NCI-H82 (cell line): Measurements from ENCODE around the gene CCDC60.

Source experiments
- DNase-seq: peaks from one replicate; lab custom pipeline; 2025; lab: John Stamatoyannopoulos, UW

CCDC60 gene, protein sequence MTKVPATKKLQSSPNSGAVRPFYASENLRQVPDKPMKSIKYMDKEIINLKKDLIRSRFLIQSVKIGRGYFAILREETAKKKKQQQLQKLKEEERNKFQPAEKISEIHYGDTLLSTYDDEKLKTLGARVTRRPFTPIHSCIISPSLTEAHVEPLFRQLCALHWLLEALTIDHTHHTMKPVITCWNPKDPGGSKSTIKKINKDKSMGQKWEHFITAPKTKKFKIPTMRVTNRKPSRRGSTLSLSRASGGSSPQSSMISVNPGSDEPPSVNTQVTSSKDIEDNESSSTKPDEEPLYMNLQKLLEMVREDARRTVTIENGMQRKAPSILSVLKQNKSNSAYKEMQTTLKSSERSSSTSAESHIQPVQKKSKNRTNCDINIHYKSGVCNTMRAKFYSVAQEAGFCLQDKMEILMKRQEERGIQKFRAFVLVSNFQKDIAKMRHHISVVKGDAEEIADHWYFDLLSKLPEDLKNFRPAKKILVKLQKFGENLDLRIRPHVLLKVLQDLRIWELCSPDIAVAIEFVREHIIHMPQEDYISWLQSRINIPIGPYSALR

DNA sequence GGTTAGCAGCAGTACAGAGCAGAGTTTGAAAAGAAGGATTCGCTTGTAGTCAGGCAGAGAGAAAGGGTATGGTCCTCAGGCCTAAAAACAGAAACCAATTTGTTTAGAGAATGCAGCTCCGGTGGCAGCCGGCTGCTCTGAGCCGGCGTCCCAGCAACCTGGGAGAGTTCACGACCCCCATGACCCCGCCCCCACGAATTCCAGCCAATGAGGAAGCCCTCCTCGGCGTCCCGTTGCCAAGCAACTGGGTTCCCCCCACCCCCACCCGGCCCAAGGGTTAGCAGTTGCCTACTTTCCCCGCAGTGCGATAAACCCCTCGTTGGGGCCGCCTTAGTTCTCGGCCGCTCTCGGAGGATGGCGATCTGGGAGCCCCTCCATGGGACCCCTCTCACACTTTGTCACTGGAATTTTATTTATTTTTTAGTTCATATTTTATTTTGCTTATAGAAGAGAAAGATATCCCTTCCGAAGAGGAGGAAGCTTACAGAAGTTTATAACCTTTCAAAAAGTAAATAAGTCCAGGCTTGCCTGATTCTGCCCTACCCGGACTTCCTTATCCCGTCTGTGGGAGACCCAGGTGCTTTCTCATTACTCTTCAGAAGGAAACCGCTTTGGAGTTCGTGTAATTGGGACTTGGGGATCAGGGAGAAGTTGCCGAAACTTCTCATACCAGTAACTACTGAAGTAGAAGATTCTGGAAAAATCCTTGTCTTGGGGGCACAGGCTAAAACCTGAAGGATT is at the start of gene CCDC60:
TSS of gene CCDC60 (plus strand) at position 300 of the 741 bp plus-strand sequence. CDS start 448 bp downstream, outside the sequence.
- peak; percentile 21 for DNase-seq

DNA sequence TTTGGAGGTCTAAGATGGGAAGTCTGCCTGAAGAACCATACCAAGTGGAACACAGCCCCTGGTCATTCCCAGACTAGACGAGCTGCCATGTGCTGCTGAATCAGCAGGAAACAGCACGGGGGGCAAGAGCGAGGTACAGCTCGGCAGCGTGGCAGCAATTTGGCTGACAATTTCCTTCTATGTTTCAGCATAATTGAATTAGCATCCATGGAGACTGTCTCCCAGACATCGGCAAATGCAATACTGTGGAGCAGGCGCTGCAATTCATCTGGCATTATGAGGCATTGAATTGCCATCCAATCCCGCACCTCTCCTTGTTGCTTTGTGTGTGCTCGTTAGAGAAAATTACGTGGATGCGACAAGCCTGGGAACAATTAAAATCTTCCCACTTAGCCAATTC is 46.0 kb upstream of the CCDC60 start:
- DNase-seq: peak; percentile 60

DNA sequence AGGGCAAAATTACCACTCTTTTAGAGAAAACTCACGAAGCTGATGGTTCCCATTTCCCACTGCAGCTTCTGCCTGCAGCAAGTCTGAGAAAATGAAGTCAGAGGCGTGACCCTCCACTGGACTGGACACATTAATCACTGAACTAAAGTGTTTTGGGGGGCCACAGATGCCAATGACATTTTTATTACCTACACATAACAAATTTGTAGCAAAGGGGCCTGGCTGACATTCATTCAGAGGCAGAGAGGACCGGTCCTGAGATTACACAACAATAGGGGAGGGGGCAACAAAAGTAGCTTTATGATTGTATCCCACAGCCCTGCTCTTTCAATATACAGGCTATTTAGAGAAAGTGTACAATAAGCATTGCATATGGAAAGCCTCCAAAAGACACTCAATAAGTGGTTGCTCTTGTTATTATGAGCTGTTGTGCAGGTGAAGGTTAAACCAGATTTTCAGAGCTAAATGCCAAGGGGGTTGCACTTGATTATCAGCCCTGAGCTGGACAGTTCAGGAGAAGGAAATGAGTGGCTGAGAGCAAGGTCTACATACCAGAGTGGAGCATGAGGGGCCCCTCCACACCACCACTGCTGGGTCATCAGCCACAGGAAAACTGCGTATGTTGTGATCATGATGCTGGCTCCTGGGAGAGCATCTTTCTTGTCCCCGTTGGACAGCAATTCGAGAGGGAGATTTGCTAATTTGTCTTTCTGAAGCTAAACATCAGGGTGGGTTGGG is 41.5 kb upstream of the CCDC60 start:
- no peak for DNase-seq

DNA sequence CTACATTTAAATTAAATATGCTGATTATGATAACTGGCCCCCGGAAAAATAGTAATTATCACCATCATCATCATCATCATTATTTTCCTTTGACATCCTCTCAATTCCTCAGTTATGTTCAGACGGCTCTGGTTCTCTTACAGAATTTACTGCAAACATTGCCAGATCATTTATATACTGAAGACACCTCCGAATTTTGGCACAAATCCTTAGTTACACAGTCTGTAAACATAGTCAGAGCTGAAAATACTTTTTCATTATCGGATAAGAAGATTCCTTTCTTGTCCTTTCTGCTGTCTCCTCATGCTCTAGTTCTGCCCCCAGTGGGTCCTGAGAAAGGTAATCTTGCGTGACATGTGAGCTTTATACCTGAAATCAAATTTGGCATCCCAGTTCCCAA is 40.3 kb upstream of the CCDC60 start:
- DNase-seq: no peak

DNA sequence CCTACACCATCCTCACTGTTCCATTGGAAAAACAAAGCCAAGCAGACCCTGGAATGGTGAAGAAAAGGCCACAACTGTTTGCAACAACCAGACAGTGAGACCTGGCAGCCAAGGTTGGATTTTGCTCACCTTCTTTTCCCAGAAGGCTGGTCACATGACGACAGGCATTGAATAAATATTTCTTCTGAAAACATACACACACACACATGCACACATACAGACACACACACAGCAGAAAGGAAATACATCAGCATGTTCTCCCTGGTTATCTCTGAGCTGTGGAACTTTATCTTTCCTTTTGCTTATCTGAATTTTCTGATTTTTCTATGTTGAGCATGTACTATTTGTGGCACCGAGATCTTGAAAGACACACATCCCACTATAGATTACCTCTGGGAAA is 38.0 kb upstream of the CCDC60 start:
- DNase-seq: no peak

DNA sequence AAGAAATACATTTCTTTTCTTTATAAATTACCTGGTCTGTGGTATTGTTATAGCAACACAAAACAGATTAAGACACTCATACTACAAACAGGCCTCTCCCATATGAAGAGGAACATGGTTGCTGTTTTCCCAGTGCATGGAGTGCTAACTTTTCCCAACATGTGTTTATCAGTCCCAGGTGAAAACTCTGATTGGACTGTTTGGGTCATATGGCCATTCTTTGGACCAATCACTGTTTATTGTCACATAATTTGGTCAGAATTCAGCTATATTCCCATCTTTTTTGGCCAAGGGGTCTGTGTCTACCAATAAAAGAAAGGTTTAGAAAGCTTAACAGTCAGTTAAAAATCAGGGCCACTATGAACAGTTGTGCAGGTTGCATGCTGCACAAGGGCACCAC is 35.4 kb upstream of the CCDC60 start:
- DNase-seq: no peak

DNA sequence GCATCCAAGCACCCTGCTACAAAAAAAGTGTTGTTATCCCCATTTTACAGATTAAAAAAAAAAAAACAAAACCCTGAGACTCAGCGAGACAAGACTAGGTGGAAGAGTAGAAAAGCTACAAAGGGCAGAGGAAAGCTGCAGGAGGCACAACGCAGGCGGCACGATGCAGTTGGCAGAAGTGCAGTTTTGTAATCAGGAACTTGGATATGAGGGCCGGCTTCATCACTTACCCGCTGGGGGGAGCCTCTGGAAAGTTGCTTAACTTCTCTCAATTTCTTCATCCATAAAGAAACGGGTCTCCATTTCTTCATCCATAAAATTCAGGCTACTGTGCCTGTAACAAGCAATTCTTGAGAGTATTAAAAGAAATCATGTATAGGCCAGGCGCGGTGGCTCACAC is 33.1 kb upstream of the CCDC60 start:
- DNase-seq: peak; percentile 33

DNA sequence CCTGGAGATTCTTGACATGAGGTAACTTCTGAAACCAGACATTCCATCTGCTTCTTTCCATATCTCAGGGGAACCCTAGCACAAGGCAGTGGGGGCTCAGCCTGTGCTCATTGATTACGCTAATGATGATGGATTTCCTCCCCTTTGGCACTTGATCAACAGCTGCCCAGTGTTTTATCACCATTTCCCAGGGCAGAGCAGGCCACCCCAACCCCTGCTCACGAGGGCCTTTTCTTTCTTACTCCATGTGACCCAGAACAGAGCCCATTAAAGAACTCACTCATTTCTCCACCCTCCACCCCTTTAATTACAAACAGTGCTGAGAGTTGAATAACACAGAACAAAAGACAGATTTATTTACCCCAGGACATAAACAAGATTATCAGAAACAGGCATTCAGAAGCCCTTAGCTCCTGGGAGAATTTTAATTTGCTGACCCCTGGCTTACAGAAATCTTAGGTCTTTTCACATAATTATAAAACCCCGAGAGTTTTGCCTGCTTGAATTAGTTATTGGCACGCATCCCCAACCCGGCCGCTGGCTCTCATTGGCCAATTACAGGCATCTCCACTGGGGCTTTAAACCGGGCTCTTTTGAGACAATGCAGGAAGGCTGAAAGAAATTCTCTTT is 32.0 kb upstream of the CCDC60 start:
- peak; percentile 98 for DNase-seq

DNA sequence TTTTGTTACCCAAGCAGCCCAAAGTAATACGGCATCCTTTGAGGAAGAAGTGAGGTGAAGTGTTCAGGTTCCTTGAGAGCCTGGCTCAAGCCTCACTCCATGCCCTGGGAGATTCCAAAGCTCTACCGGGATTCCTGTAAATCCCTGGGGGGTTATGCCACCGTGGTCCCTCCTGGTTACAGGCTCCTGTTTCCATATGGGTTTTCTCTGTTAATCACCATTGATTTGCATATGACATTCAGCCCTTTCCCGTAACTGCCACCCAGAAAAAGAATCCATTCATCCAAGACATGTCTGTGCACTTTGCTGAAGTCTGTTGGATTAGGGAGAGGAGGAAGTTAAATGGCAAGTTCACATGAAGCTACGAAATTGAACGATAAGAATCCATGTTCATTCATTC is 27.9 kb upstream of the CCDC60 start:
- peak; percentile 29 for DNase-seq

DNA sequence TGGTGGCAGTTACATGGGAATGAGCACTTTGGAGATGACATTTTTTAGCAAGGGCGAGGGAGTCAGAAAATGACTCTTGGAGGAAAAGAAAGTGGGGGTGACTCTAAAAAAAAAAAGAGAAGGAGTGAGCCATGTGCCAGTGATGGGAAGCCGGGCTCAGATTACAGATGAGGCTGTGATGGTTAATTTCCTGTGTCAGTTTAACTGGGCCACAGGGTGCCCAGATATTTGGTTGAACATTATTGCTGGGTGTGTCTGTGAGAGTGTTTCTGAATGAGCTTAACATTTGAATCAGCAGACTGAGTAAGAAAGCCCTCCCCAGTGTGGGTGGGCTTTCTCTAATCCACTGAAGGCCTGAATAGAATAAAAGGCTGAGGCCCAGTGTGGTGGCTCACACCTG is 26.8 kb upstream of the CCDC60 start:
- peak; percentile 16 for DNase-seq

DNA sequence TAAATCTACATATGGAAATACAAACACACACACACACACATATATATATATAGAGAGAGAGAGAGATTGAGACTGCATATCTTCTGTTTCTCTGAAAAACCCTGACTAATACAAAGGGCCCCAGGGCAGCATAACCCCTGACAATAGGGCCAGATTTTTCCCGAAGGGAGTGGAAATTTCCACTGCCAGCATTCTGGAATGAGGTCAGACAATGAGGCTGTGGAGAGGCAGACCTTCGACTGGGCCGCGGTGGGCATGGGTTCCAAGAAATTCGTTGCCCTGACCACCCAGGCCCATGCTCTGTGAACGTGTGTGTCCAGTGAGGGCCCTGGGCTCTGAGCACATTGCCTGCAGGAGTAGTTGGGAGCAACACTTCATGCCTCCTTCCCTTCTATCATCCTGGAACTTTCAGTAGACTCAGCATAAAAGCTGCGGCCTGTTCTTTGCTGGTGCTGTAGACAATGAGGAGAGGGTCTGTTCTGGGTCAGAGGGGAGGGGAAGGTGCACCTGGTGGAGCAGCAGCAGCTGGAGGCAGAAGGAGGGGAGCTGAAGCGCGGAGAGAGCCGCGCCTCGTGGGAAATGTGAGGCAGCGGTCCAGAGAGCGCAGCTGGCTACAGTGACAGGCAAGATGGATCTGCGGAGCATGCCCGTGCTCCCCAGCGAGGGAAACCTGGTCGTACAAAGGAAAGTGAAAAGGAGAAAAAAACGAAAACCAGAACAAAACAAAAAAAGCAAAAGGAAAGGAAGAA is 25.6 kb upstream of the CCDC60 start:
- peak; percentile 64 for DNase-seq

DNA sequence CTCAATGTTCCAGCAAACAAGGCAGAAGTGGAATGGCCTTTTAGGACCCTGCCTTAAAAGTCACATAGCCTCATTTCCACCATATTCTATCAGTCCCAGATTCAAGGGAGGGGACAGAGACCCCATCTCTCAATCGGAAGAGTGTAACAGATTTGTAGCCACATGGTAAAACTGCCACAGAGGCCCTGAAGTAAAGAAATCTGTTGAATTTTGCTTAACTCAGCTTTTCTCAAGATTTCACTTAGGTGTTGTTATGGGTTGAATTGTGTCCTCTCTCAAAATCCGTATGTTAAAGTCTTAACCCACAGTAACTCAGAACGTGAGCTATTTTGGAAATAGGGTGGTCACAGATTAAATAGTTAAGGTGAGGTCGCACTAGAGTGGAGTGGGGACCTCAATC is 22.7 kb upstream of the CCDC60 start:
- DNase-seq: no peak

DNA sequence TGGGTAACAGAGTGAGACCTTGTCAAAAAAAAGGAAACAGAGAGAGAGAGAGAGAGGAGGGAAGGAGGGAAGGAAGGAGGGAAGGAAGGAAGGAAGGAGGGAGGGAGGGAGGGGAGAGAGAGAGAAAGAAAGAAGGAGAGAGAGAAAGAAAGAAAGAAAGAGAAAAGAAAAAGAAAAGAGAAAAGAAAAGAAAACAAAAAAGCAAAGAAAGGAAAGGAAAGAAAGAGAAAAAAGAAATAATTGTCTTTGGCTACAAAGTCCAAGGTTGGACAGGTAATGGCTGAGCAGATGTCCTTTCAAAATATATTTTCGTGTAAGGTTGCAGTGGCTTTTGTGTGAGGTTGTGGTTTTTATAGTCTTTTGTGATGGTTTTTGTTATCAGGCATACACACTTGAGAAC is 21.6 kb upstream of the CCDC60 start:
- DNase-seq: no peak

DNA sequence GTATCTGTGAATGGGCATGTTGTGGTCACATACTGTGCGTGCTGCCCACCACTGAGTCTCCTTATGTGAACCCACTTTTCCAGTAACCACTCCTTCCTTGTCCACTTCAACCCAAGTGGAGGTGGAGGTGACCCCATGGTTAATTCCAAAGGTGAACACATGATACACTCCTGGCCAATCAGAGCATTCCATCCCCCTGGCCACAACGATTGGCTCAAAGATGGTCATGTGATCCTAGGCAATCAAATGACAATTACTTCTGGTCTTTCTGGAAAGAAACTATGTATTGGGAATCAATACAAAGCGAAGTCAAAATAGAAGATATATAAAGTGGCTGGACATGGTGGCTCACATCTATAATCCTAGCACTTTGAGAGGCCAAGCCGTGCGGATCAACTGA is 20.2 kb upstream of the CCDC60 start:
- no peak for DNase-seq

DNA sequence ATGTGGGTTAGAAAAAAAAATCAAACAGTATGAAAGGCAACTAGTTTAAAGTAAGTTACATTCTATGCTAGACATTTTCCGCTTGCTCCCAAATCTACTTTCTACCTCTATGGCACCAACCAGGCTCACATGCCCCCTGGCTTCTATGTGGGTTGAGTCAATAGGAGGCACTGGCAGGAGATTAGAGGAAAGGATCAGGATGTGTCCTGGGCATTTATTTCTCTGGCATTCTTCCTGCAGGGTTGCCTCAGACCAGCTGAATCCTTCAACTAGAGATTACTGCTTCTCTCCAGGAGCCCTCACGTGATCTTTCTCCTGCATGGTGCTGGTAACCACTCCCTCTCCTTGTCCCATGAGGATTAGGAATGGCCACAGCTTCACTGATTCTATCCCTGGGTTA is 14.9 kb upstream of the CCDC60 start:
- DNase-seq: peak; percentile 42

DNA sequence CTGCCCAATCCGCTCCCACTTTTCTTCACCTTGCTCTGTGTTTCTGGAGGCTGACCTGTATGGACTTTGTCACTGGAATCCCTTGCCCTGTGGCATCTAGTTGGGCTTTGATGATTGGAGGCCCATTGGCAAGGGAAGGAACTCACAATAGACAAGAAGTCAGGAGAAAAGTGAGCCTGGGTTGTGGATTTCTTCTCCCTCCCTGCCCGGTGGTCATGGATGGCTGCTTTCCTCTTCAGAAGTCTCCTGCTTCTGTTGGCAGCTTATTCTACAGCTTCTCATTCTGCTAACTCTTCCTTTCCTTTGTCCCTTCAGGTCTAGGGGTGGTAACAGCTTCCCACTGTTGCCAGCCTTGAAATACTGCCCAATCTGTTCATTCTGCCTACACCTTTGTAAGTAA is 13.9 kb upstream of the CCDC60 start:
- no peak for DNase-seq

DNA sequence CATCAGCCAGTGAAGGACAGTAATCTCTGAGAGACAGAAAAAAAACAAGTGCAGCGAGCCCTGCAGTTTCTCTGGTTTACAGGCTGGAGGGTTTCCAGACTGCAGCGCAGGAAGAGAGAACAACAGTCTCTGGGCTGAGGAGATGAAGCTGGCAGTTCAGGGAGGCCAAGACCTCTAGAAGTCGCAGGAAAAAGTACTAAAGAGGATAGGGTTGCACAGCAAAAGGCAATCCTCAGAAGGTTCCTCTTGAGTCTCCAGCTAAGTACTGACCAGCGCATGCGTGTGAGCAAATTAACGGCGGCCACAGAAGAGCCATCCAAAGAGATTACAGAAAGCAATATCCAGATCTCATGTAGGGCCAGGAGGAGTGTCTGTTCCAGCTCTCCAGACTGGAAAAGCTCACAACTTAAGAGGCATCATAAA is 12.2 kb upstream of the CCDC60 start:
- no peak for DNase-seq

DNA sequence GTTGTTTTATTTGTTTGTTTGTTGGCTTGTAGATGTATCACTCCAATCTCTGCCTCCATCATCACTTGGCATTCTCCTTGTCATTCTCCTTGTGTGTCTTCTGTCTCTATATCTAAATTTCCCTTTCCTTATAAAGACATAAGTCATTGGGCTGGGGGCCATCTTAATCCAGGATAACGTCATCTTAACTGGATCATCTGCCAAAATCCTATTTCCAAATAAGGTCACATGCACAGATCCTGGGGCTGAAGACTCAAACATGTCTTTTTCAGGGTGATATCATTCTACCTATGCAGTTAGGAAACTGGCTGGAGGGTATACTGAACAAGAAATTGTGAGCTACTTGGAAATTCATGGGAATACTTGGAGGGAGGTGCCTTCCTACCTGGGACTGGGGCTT is 8.7 kb upstream of the CCDC60 start:
- DNase-seq: peak; percentile 84

DNA sequence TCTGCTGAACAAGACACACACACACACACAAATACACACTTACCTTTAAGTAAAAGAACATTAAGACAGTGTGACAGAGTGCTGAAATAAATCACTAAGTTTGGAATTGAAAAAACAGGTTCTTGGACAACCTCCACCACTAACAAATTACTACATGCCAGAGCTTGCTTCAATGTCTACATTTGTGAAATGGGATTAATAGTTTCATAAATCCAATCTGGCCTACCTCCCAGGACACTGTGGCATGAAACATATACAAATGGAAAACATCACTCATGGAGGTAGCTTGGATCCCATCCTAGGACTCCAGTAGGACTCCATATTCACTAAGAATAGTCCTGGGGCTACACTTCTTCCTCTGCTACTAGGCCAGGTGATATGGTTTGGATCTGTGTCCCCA is 8.2 kb upstream of the CCDC60 start:
- DNase-seq: no peak

DNA sequence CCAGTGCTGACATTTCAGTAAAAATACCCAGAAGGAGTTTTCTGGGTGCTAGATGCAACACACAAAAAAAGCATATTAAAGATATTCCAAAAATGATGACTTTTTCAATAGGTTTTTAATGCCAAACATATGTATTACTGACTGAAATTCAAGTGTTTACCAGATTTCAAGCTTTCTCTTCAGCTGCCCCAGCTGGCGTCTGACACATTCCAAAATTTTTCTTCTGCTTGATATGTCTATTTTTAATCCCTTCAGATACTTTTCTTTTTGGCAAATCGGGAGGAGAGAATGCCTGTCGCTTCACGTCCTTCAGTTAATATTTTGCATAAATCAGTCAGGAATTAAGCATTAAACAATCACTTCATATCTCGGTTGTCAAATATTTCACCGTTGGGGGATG is 7.1 kb upstream of the CCDC60 start:
- no peak for DNase-seq

DNA sequence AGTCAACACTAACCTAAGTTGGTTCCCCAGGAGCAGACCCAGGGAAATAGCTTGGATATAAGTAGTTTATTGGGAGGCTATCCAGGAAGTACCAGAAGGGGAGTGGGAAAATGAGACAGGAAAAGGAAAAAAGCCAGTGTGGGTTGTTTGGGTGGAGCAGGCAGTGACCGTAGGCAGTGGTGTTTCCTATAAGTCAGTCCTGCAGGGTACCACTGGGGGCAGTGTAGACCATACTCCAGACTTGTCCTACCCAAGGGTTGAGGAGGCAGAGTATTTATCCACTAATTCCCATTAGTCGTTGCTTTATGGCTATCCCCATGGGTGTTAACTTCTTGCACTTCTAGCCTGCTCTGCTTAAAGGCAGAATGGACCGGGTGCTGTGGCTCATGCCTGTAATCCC is 6.4 kb upstream of the CCDC60 start:
- DNase-seq: peak; percentile 74
